Lower lobe of right lung (tissue), 2 donors: ENCODE data around the gene RRP8. TPM values are rescaled to one million over a fixed set of nuclear protein-coding genes. Genes with fewer than 3 reads are reported as not detected.

Experiments used
- ATAC-seq, 2 donors: fragments of 200-7000 bp; cut with Tn5 transposase; one replicate each; pipeline ENCODE4 v1.9.1; 2020 to 2022; ENCODE audit warnings: mild to moderate bottlenecking in 2 of 2, moderate library complexity in 2 of 2
- DNase-seq: peaks from one replicate; pipeline ENCODE4 v3.0.0-alpha.2; 2020
- H3K27ac ChIP-seq: fragments of 200-600 bp; one replicate; pipeline ENCODE4 v1.8.0; 2022
- H3K27me3 ChIP-seq: fragments of 200-600 bp; one replicate; pipeline ENCODE4 v1.8.0; 2022; ENCODE audit warnings: low read depth
- H3K36me3 ChIP-seq: fragments of 200-600 bp; one replicate; pipeline ENCODE4 v1.8.0; 2022; ENCODE audit warnings: mild to moderate bottlenecking
- H3K4me1 ChIP-seq: fragments of 200-600 bp; one replicate; pipeline ENCODE4 v1.8.0; 2022
- H3K4me3 ChIP-seq: fragments of 200-600 bp; one replicate; pipeline ENCODE4 v1.8.0; 2022; ENCODE audit warnings: mild to moderate bottlenecking
- H3K9me3 ChIP-seq: fragments of 200-600 bp; one replicate; pipeline ENCODE4 v1.8.0; 2022
- intact Hi-C: fragments of 100-400 bp; cut with DNase I; formaldehyde crosslinking; loops from one replicate; pipeline ENCODE4 v1.11.0; 2022
- total RNA-seq: library from RNA; stranded (reverse); fragmentation: NEBNext Ultra II Directional; extraction: Animal tissue kit (Norgen Biotek cat#: 25700); gene quantifications from one replicate; pipeline ENCODE4 v1.2.1, GENCODE V29; 2021
- TF ChIP-seq, protein P1 (sequence below): fragments of 200-600 bp; IDR thresholded peaks from one replicate; pipeline ENCODE4 v1.8.0; 2022; ENCODE audit warnings: antibody characterized with exemption, mild to moderate bottlenecking
- donor health status: DM: no; HTN: yes; CAD: no; lungs with severe emphysema.

Gene RRP8
- total RNA-seq, 1 donor from 2014 or later = 16.5 TPM

DNA sequence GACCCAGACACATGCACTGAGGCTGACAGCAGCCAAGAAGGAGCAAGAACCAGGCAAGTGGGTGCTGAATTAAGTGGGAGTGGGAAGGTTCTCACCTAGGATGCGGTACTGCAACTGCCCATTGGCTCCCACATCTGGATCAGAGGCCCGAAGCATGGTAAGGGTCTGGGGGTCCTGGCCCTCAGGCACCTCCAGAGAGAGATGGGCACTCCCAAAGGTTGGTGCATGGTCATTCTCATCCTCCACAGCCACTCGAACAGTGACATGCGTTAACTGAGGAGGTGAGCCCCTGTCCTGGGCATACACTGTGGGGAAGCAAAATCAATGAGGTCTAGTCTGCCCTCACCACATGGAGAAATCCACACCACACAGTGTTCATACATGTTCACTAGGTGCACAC is 25.1 kb upstream of the RRP8 start:
- no peak overlapping the region for H3K4me3 ChIP-seq
- TF ChIP-seq, protein P1, sequence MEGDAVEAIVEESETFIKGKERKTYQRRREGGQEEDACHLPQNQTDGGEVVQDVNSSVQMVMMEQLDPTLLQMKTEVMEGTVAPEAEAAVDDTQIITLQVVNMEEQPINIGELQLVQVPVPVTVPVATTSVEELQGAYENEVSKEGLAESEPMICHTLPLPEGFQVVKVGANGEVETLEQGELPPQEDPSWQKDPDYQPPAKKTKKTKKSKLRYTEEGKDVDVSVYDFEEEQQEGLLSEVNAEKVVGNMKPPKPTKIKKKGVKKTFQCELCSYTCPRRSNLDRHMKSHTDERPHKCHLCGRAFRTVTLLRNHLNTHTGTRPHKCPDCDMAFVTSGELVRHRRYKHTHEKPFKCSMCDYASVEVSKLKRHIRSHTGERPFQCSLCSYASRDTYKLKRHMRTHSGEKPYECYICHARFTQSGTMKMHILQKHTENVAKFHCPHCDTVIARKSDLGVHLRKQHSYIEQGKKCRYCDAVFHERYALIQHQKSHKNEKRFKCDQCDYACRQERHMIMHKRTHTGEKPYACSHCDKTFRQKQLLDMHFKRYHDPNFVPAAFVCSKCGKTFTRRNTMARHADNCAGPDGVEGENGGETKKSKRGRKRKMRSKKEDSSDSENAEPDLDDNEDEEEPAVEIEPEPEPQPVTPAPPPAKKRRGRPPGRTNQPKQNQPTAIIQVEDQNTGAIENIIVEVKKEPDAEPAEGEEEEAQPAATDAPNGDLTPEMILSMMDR = no peak
- no peak overlapping the region for H3K27ac ChIP-seq
- peaks cover 76% of the 10 kb centered on the region for H3K36me3 ChIP-seq
- H3K9me3 ChIP-seq = no peaks in the 10 kb centered on the region
- ATAC-seq (no peak), DNase-seq (no peak)
- H3K4me1 ChIP-seq = no peaks in the 10 kb centered on the region
- no peaks in the 10 kb centered on the region for H3K27me3 ChIP-seq
- intact Hi-C loops = no loop called here

DNA sequence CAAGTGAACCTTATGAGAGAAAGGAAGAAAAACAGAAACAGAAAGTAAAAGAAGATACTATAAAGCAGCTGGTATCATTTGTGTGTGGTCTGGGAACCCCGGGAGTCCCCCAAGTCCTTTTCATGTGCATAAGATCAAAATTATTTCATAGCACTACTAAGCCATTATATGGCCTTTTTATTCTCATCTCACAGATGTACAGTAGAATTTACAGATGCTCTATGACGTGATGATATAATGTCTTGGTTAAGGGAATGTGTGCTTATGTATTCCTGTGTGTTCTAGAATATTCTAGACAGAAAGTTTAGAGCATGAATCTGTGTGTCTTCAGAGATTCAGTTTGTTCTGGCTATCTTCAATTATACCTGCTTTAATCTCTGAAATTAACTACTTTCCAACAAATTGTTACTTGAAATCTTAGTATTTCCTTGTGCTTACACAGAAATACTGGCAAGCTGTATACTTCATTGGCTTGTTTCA is 24.4 kb upstream of the RRP8 start:
- no peak overlapping the region for H3K27ac ChIP-seq
- TF ChIP-seq, protein P1 = no peak
- no peak overlapping the region for H3K4me3 ChIP-seq
- no peaks in the 10 kb centered on the region for H3K4me1 ChIP-seq
- H3K36me3 ChIP-seq = peaks cover 73% of the 10 kb centered on the region
- DNase-seq (no peak), ATAC-seq (no peak)
- no peaks in the 10 kb centered on the region for H3K27me3 ChIP-seq
- intact Hi-C loops = no loop called here
- H3K9me3 ChIP-seq = no peaks in the 10 kb centered on the region

DNA sequence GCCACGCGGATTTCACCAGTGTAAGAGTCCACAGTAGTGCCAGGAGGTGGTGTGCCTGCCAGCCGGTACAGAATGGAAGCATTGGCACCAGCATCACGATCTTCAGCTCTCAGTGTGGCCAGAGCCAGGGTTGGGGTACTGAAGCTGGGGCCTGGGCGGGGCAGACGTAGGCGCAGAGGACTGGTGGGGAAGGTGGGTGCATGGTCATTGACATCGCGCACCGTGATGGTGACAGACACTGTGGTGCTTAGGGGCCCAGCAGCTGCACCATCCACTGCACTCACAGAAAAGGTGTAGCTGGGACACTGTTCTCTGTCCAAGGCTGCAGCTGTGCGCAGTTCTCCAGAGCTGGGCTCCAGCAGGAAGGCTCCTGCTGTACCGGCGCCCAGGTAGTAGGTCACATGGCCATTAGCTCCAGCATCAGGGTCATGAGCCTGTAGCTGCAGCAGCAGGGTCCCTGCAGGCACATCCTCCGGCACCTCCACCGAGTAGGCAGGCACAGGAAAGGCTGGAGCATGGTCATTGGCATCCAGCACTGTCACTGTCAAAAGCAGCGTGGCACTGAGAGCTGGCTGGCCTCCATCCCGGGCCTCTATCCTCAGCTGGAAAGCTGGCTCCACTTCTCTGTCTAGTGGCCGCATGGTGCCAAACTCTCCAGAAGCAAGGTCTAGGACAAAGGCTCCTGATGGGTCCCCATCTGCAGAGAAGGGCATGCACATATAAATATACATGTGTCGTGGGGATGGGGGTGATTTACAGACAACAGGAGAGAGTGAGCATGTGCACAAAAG is 23.8 kb upstream of the RRP8 start:
- Histone ChIP-seq H3K4me3 (no peak overlapping the region), H3K36me3 (peaks cover 66% of the 10 kb centered on the region), H3K9me3 (no peaks in the 10 kb centered on the region), H3K4me1 (no peaks in the 10 kb centered on the region), H3K27me3 (no peaks in the 10 kb centered on the region), H3K27ac (no peak overlapping the region)
- ATAC-seq (no peak), DNase-seq (no peak)
- intact Hi-C loops = no loop called here
- TF ChIP-seq, protein P1 = no peak

DNA sequence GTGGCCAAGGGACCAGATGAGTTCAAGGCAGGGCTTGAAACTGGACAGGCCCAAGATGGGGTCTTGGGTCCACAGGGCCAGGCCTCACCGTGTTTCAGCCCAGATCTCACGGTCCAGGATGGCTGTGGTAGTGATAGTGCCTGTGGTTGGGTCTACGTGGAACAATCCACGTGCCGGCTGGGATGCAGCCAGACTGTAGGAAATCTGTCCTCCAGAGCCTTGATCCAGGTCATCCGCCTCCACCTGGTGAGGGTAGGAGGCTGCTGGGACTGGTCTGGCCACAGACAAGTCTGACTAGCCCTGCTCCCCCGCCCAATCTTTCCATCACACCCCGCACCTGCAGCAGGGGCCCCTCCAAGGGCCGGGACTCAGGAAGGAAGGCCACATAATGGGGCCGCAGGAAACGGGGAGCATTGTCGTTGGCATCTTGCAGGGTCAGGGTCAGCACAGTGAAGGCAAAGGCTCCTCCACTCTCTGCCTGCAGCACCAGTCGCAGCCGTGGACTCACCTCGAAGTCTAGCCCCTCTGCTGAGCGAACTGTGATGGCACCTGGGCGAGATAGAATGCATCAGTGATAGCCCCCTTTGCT is 22.5 kb upstream of the RRP8 start:
- H3K27me3 ChIP-seq = no peaks in the 10 kb centered on the region
- intact Hi-C loops = no loop called here
- H3K4me3 ChIP-seq = no peak overlapping the region
- no peak overlapping the region for H3K27ac ChIP-seq
- no peak for ATAC-seq
- H3K9me3 ChIP-seq = no peaks in the 10 kb centered on the region
- no peak for DNase-seq
- H3K4me1 ChIP-seq = no peaks in the 10 kb centered on the region
- peaks cover 54% of the 10 kb centered on the region for H3K36me3 ChIP-seq
- TF ChIP-seq, protein P1 = no peak

DNA sequence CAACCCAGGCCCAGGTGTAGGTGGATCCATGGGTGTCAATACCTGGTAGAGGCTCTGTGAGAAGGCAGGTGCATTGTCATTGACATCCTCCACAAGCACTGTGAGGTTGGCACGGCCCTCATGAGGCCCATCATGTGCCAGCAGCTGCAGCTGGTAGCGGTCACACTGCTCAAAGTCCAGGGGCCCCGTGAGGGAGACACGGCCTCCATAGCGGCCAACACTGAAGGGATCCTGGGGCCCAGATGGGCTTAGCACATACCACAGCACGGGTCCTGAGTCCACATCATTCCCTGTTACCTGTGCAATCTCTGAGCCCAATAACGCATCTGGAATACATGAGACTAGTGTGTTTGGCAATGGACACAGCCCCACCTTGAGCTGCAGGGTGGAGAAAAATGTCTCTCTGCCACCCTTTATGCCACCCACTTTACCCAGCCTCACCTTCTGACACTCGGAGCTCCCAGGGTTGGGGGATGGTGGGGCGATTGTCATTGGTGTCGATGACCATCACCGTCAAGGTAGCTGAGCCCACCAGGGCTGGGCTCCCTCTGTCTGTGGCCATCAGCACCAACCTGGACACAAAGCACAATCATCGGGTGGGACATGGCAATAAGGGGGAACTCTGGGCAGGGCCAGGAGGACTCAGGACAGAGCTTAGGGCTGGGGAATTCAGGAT is 21.9 kb upstream of the RRP8 start:
- DNase-seq = no peak
- no peak overlapping the region for H3K4me3 ChIP-seq
- no peaks in the 10 kb centered on the region for H3K9me3 ChIP-seq
- no peak overlapping the region for H3K27ac ChIP-seq
- peaks cover 48% of the 10 kb centered on the region for H3K36me3 ChIP-seq
- intact Hi-C loops = no loop called here
- TF ChIP-seq, protein P1 = no peak
- ATAC-seq = no peak
- no peaks in the 10 kb centered on the region for H3K4me1 ChIP-seq
- H3K27me3 ChIP-seq = no peaks in the 10 kb centered on the region
